Activated effector memory CD4-positive, alpha-beta T cell treated with Interleukin-2 at 50 U/mL for 16 hours (primary cell): ENCODE results near the gene CNTROB.

ENCODE experiments used
- DNase-seq: peaks from one replicate; pipeline ENCODE4 v3.0.0-alpha.2; 2020

The CNTROB gene, protein sequence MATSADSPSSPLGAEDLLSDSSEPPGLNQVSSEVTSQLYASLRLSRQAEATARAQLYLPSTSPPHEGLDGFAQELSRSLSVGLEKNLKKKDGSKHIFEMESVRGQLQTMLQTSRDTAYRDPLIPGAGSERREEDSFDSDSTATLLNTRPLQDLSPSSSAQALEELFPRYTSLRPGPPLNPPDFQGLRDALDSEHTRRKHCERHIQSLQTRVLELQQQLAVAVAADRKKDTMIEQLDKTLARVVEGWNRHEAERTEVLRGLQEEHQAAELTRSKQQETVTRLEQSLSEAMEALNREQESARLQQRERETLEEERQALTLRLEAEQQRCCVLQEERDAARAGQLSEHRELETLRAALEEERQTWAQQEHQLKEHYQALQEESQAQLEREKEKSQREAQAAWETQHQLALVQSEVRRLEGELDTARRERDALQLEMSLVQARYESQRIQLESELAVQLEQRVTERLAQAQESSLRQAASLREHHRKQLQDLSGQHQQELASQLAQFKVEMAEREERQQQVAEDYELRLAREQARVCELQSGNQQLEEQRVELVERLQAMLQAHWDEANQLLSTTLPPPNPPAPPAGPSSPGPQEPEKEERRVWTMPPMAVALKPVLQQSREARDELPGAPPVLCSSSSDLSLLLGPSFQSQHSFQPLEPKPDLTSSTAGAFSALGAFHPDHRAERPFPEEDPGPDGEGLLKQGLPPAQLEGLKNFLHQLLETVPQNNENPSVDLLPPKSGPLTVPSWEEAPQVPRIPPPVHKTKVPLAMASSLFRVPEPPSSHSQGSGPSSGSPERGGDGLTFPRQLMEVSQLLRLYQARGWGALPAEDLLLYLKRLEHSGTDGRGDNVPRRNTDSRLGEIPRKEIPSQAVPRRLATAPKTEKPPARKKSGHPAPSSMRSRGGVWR

DNA sequence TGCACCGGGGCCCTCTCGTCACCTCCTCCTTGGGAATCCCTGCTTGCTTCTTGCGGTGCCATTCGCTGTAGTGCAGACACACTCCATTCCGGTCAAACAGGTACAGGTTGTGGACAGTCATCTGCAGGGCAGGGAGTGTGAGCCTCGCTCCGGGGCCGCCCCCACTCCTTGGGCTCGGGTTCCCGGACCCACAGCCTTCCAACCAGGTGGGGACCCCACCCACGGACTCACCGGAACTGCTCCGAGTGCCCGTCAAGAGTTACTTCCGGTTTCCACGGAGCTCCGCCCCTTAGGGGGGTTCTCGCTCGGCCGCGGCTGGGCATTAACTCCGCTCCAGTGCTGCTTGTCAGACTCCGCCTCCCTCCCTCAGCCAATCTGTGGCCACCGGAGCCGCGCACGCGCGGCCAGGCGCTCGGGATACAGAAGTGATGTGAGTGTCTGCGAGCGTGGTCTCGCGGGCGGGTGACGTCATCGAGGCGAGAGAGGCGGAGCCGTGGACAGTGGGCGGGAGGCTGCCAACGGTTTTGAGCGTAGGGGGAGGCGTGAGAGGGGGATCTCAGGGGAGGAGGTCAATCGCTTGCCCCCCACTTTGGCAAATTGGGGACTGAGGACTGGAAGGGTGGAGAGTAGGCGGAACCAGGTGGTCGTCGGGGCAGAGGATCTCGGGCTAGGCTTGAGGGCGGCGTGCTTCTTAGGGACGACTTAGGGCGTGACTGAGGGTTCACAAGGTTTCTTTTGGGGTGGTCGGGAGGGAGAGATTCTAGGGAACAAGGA lies at the start of gene CNTROB, which contains the start of gene TRAPPC1:
CNTROB (plus strand) TSS at position 498 of the 774 bp plus-strand sequence. CDS start 874 bp downstream, outside the sequence.
TRAPPC1 (minus strand) TSS at position 238 of the 774 bp plus-strand sequence; CDS start at position 121, 117 bp downstream.
- peak; percentile 99 for DNase-seq

- DNase-seq: no peak
These were observed 49.4 kb upstream of the CNTROB start for GRCh38 chr17:7882629-7883028.

DNA sequence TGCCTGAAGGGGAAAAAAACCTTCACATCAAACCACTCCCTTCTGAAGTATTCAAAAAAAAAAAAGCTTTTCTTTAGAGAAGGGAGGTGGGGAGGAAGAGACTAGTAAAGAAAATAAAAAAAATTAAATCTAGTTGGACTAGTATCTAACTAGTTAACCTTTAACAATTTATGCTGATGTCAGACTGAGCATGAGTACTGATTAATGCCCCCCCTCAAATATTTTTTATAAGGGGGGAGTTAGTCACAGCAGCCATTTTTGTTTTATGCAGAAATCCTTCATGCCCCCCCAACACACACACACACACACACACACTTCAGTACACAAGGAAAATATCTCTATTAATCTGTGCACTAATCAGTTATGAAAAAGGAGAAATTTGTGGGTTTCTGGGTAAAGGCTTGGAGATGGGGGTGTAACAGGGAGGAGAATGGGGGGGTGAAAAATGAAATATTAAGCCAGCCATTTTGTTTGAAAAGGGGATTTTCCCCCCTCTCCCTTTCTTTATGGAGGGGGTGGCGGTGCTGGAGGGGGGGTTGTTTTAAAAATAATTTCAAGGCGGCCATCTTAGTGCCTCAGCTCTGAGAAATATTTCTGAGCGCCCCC lies 48.1 kb upstream of the CNTROB start:
- DNase-seq: no peak

DNA sequence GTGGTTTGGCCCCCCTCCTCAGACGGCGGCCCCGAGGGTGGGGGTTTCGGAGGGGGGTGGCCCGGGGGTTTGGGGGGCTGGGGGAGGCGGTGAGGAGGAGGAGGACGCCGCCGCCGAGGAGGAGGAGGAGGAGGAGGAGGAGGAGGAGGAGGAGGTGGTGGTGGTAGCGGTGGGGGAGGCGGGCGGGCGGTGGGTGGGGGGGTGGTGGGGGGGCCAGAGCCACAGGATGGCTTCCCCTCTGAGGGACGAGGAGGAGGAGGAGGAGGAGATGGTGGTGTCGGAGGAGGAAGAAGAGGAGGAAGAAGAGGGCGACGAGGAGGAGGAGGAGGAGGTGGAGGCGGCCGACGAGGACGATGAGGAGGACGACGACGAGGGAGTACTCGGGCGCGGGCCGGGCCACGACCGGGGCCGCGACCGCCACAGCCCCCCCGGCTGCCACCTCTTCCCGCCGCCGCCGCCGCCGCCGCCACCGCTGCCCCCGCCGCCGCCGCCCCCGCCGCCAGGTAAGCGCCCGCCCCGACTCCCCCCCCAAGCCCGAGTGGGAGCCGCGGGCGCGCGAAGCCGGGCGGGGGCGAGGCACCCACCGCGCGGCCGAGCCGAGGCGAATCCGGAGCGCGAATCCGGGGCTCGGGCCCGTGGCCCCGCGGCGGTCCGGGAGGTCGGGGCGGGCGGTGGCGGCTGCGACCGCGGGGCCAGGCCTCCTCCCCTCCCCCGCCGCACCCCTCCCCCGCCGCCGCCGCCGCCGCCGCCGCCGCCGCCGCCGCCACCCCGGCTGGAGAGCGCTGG lies 47.2 kb upstream of the CNTROB start:
- peak; percentile 25 for DNase-seq

DNA sequence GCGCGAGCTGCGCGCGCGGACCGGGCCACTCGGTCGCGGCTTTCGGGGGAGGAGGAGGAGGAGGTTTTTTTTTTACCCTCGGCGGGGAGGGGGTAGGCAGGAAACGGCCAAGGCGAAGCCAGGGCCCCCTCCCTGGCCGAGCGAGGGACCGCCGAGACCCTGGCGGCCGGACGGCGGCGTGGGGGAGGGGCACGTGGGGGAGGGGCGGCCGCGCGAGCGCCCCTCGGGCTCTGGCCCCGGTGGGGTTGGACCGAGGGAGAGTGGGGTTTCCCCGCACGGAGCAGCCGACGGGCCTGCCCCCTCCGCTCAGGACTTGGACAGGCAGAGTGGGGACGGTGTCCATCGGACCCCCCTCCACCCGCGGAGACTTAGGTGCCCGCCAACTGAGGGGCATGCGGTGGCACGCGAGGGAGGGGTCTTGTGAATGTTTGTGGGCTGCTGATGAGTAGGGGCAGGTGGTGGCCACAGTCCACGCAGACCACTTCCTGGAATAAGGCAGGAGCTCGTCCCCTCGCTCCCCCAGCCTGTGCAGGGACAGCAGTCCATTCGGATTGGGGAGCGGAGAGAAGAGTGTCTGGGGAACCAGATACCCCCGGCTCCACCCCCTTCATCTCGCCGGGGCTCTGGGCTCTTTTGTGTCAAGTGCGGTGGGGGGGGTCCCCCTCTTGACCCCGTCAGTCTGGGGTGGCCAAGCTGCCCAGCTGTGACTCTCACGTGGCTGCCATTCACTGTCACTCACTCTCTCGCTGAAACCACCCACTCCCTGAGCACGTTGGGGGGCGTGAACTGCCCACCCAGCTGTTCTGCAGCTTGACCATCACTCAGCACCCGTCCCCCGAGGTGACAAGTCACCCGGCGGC lies 46.4 kb upstream of the CNTROB start:
- DNase-seq: peak; percentile 18

GRCh38 chr17:7886227-7887037 lies 45.6 kb upstream of the CNTROB start:
- peak; percentile 39 for DNase-seq

GRCh38 chr17:7887038-7887481 lies 44.9 kb upstream of the CNTROB start:
- DNase-seq: no peak

GRCh38 chr17:7887482-7888183 lies 44.4 kb upstream of the CNTROB start:
- DNase-seq: peak; percentile 84

DNA sequence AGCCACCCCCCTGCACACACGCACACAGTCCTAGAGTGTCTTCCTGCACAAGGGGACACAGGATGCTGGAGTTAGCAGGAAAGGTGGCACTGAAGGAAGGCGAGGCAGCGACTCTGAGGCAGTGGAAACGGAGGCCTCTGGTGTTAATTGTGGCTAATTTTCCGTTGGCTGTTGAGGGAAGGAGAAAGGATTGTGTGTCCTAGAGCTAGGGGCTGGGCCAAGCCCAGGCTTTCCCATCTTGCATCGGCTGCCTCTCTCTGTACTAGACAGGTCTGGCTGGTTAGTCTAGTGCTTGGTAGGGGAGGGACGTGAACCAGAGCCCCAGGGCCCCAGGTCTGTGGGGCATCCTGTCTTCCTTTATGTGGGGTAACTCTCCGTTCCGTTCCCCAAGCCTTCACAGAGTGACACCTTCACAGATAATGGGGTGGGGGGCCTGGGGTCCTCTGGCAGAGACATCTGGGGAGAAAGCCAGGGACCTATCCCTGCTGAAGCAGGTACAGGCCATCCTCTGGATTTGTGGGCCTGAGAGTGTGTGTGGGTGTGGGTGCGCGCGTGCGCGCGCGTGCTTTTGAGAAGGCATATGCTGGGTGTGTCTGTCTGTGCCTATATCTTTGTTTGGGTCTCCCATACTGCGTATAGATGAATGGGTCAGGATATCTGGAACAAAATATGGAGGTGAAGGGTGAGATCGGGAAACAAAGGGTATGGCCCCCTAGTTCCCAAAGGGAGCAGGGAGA lies 43.7 kb upstream of the CNTROB start, which contains the start of gene CHD3:
CHD3 (plus strand) TSS at position 606 of the 737 bp plus-strand sequence. CDS start 212 bp downstream, outside the sequence.
- peak; percentile 41 for DNase-seq

GRCh38 chr17:7889166-7889955 lies 42.6 kb upstream of the CNTROB start:
- DNase-seq: peak; percentile 20

DNA sequence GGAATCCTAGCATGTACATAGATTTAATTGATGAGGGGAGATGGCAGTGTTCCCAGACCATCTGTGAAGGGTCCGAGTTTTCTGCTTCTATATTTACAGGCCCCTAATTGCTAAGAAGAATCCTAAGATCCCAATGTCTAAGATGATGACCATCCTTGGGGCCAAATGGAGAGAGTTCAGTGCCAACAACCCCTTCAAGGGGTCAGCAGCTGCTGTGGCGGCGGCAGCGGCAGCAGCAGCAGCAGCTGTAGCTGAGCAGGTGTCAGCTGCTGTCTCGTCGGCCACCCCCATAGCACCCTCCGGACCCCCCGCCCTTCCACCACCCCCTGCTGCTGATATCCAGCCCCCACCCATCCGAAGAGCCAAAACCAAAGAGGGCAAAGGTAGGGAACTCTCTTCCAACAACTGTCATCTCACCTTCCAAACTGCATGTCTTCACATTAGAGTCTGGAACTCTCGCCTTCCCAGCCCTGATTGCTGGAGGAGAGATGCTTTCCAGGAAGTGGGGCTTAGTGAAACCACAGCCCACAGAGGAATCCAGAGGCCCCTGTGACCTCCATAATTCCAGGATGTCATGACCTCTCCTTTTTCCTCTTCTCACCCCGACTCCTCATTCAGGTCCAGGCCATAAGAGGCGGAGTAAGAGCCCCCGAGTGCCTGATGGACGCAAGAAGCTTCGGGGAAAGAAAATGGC lies 38.7 kb upstream of the CNTROB start:
- DNase-seq: no peak

DNA sequence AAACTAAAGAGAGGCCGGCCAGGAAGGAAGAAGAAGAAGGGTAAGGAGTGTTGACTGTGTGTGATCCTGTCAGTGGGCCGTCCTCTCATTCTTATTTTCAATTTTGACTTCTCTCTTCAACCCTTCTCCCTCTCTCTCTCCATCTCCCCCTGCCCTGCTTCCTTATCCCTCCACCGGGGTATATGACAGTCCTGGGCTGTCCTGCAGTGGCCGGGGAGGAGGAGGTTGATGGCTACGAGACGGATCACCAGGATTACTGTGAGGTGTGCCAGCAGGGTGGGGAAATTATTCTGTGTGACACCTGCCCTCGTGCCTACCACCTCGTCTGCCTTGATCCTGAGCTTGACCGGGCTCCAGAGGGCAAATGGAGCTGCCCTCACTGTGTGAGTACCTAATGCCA lies 37.8 kb upstream of the CNTROB start:
- DNase-seq: no peak

DNA sequence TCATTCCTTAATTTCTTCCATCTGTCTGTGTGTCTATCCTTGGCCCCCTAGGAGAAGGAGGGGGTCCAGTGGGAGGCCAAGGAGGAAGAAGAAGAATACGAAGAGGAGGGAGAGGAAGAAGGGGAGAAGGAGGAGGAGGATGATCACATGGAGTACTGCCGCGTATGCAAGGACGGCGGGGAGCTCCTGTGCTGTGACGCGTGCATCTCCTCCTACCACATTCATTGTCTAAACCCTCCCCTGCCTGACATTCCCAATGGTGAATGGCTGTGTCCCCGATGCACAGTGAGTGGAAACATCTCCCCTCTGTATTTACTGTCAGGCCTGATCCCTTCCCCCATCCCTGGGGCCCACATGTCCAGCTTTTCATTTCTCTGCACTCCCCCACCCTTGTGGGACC lies 37.1 kb upstream of the CNTROB start:
- DNase-seq: no peak

DNA sequence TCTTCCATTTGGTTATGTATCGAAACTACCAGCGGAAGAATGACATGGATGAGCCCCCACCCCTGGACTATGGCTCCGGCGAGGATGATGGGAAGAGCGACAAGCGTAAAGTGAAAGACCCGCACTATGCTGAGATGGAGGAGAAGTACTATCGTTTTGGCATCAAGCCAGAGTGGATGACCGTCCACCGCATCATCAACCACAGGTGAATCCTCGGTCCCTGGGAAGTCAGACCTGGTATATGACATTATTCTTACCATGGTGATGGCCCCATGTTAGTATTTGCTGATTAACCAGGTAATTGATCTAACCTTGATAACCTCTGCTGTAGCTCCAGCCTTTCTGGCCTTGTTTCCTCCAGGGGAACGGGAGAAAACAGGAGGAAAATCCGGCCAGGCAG lies 34.9 kb upstream of the CNTROB start:
- no peak for DNase-seq

DNA sequence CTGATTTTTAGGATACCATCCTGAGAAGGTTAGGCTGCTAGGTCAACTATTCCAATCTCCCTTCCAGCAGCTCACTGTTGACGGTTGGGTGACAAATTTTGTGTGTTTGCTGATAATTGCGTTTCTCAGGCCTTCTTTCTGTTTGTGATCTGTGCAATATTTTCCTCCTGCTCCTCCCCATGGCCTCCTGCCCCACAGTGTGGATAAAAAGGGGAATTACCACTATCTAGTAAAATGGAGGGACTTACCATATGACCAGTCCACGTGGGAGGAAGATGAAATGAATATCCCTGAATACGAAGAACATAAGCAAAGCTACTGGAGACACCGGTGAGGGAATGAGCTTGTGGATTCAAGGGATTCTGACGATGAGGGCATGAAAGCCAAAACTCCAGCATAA lies 34.2 kb upstream of the CNTROB start:
- DNase-seq: no peak
